Vagina (tissue), 2 donors: Measurements from ENCODE around the gene FCN2.

Source experiments
- CTCF ChIP-seq, 3 experiments: fragments of 450-650 bp in 2 of 3; fragments of 200-600 bp in 1 of 3; sonication (generic) in 1 of 3; IDR thresholded peaks; one replicate each; pipeline ENCODE4 v1.5.1; 2017 to 2019; ENCODE audit warnings: antibody characterized with exemption in 3 of 3, mild to moderate bottlenecking in 2 of 3, moderate library complexity in 2 of 3
- POLR2AphosphoS5 ChIP-seq, 2 donors: sonication (generic); formaldehyde crosslinking; IDR thresholded peaks; one replicate each; pipeline ENCODE4 v1.9.0; 2017; ENCODE audit warnings: antibody characterized with exemption in 2 of 2, mild to moderate bottlenecking in 2 of 2, low read depth in 1 of 2; ENCODE audit not compliant: insufficient read depth in 1 of 2

- TF ChIP-seq CTCF (IDR thresholded peaks at IDR 0.05) (no peak), POLR2AphosphoS5 (IDR thresholded peaks at IDR 0.05; ENCODE audit: insufficient read depth in 1 of 2, low read depth in 1 of 2) (no peak)
Observed at GRCh38 chr9:134887686-134888602, 7.3 kb downstream of the FCN2 start.
